ENCODE data around the gene BTBD16.

DNA sequence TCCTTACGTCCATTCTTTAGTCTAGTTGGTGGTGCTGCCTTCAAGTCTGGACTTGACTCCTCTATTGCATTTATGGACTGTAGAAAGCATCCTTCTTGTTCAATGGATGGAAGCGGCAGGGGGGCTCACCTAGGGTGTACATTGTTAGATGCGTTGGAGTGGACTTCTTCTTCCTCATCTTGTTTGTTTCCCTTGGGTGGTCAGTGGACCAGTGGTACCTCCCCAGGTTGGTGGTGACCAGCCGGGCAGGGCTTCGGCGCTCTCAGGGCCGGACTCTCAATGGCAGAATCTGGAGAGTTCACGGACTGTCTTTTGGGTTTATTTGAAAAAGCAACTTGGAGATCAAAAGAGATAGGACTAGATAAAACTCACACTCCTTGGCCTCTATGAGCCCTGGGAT lies 6.2 kb upstream of the BTBD16 start:
- TF ChIP-seq, protein P1, sequence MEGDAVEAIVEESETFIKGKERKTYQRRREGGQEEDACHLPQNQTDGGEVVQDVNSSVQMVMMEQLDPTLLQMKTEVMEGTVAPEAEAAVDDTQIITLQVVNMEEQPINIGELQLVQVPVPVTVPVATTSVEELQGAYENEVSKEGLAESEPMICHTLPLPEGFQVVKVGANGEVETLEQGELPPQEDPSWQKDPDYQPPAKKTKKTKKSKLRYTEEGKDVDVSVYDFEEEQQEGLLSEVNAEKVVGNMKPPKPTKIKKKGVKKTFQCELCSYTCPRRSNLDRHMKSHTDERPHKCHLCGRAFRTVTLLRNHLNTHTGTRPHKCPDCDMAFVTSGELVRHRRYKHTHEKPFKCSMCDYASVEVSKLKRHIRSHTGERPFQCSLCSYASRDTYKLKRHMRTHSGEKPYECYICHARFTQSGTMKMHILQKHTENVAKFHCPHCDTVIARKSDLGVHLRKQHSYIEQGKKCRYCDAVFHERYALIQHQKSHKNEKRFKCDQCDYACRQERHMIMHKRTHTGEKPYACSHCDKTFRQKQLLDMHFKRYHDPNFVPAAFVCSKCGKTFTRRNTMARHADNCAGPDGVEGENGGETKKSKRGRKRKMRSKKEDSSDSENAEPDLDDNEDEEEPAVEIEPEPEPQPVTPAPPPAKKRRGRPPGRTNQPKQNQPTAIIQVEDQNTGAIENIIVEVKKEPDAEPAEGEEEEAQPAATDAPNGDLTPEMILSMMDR (IDR thresholded peaks at IDR 0.05): no peak
- TF ChIP-seq POLR2AphosphoS5 (IDR thresholded peaks at IDR 0.05; ENCODE audit: low read depth, low read length): no peak

Measured in Panc1 (cell line).